GM19397 (cell line): ENCODE measurements around the gene GRIA4.

Experiments used
- ATAC-seq: cut with Tn5 transposase; IDR thresholded peaks from one replicate; pipeline ENCODE4 v1.9.1; 2021; ENCODE audit warnings: mild to moderate bottlenecking, moderate library complexity; ENCODE audit not compliant: unreplicated experiment

Gene GRIA4

GRCh38 chr11:105609832-105610781 is at the start of gene GRIA4:
Gene GRIA4, plus strand, starts transcription at chr11:105610073. Its CDS starts 925 bp downstream, at chr11:105610998.
- ATAC-seq: no peak

GRCh38 chr11:105573091-105573490 is 36.8 kb upstream of the GRIA4 start:
- no peak for ATAC-seq

- no peak for ATAC-seq
Measured at GRCh38 chr11:105574974-105575373, 34.9 kb upstream of the GRIA4 start.

- no peak for ATAC-seq
Measured at GRCh38 chr11:105577641-105578040, 32.2 kb upstream of the GRIA4 start.

- ATAC-seq: no peak
Measured at GRCh38 chr11:105579111-105579510, 30.8 kb upstream of the GRIA4 start.

GRCh38 chr11:105582497-105582896 is 27.4 kb upstream of the GRIA4 start:
- no peak for ATAC-seq

GRCh38 chr11:105588001-105588400 is 21.9 kb upstream of the GRIA4 start:
- no peak for ATAC-seq

- ATAC-seq: no peak
Measured at GRCh38 chr11:105589346-105589745, 20.5 kb upstream of the GRIA4 start.

GRCh38 chr11:105592035-105592434 is 17.8 kb upstream of the GRIA4 start:
- no peak for ATAC-seq

- ATAC-seq: no peak
Measured at GRCh38 chr11:105598371-105598770, 11.5 kb upstream of the GRIA4 start.

- ATAC-seq: no peak
Measured at GRCh38 chr11:105603156-105603555, 6.7 kb upstream of the GRIA4 start.

- ATAC-seq: peak; percentile 58
Measured at GRCh38 chr11:105609341-105609781, 512 bp upstream of the GRIA4 start.

- no peak for ATAC-seq
Measured at GRCh38 chr11:105610871-105611571, 1.1 kb downstream of the GRIA4 start.

- ATAC-seq: no peak
Measured at GRCh38 chr11:105611572-105612441, 1.9 kb downstream of the GRIA4 start.

- no peak for ATAC-seq
Measured at GRCh38 chr11:105612771-105613170, 2.9 kb downstream of the GRIA4 start.

GRCh38 chr11:105613183-105613582 is 3.3 kb downstream of the GRIA4 start:
- ATAC-seq: no peak

GRCh38 chr11:105618343-105618955 is 8.6 kb downstream of the GRIA4 start:
- no peak for ATAC-seq

- no peak for ATAC-seq
Measured at GRCh38 chr11:105619556-105619955, 9.7 kb downstream of the GRIA4 start.

- no peak for ATAC-seq
Measured at GRCh38 chr11:105622016-105622415, 12.1 kb downstream of the GRIA4 start.

GRCh38 chr11:105632316-105632715 is 22.4 kb downstream of the GRIA4 start:
- ATAC-seq: no peak
